ENCODE results near the gene PTPN11. TPM values are rescaled to one million over a fixed set of nuclear protein-coding genes. Genes with fewer than 3 reads are reported as not detected.

The PTPN11 gene
- total and polyA plus RNA-seq, 7 donors: 43.8 to 192 (median 172) TPM

- Histone ChIP-seq H3K4me1 (peaks cover 15% of the 10 kb centered on the region), H3K9me3 (no peaks in the 10 kb centered on the region), H3K27me3 (ENCODE audit: insufficient read depth in 3 of 3, low read length in 2 of 3) (no peaks in the 10 kb centered on the region), H3K36me3 (ENCODE audit: insufficient read depth in 1 of 2, low read depth in 1 of 2) (no peaks in the 10 kb centered on the region), H3K27ac (no peak overlapping the region), H3K4me3 (no peak overlapping the region)
- TF ChIP-seq, protein P1, sequence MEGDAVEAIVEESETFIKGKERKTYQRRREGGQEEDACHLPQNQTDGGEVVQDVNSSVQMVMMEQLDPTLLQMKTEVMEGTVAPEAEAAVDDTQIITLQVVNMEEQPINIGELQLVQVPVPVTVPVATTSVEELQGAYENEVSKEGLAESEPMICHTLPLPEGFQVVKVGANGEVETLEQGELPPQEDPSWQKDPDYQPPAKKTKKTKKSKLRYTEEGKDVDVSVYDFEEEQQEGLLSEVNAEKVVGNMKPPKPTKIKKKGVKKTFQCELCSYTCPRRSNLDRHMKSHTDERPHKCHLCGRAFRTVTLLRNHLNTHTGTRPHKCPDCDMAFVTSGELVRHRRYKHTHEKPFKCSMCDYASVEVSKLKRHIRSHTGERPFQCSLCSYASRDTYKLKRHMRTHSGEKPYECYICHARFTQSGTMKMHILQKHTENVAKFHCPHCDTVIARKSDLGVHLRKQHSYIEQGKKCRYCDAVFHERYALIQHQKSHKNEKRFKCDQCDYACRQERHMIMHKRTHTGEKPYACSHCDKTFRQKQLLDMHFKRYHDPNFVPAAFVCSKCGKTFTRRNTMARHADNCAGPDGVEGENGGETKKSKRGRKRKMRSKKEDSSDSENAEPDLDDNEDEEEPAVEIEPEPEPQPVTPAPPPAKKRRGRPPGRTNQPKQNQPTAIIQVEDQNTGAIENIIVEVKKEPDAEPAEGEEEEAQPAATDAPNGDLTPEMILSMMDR (IDR thresholded peaks at IDR 0.05): no peak
- DNase-seq (no peak), ATAC-seq (no peak)
- intact Hi-C loops (cut with DNase I): no loop called here
- WGBS, 3 donors: 69 to 79% (median 71%) methylated on average over 5 of the region's 5 CpGs
Observed at GRCh38 chr12:112375105-112375504, 43.6 kb upstream of the PTPN11 start.

GRCh38 chr12:112380663-112381405, 37.9 kb upstream of the PTPN11 start:
- H3K27ac ChIP-seq: peak overlapping the region; percentile 92
- no peaks in the 10 kb centered on the region for H3K9me3 ChIP-seq
- H3K36me3 ChIP-seq (ENCODE audit: insufficient read depth in 1 of 2, low read depth in 1 of 2): no peaks in the 10 kb centered on the region
- WGBS, 3 donors: 35 to 73% (median 40%) methylated on average over 34 of the region's 34 CpGs
- H3K27me3 ChIP-seq (ENCODE audit: insufficient read depth in 3 of 3, low read length in 2 of 3): no peaks in the 10 kb centered on the region
- DNase-seq (no peak), ATAC-seq (no peak)
- TF ChIP-seq, protein P1 (IDR thresholded peaks at IDR 0.05): no peak
- intact Hi-C loops (cut with DNase I): loop anchor here (5.0 to 10.0 kb wide), 2 partner anchors 99 to 436 kb away; no protein-coding TSS in a partner anchor
- peaks cover 14% of the 10 kb centered on the region for H3K4me1 ChIP-seq
- H3K4me3 ChIP-seq: peak overlapping the region; percentile 87

GRCh38 chr12:112381406-112381882, 37.3 kb upstream of the PTPN11 start:
- 1 to 46% (median 1%) methylated on average over 12 to 33 of the region's 33 CpGs for WGBS, 3 donors
- H3K27ac ChIP-seq: peak overlapping the region; percentile 92
- DNase-seq: peak; percentile 18 to 56
- H3K36me3 ChIP-seq (ENCODE audit: insufficient read depth in 1 of 2, low read depth in 1 of 2): no peaks in the 10 kb centered on the region
- H3K4me3 ChIP-seq: peak overlapping the region; percentile 87
- no peaks in the 10 kb centered on the region for H3K27me3 ChIP-seq (ENCODE audit: insufficient read depth in 3 of 3, low read length in 2 of 3)
- peaks cover 14% of the 10 kb centered on the region for H3K4me1 ChIP-seq
- peak; percentile 20 to 63 (median 32) for ATAC-seq
- intact Hi-C loops (cut with DNase I): loop anchor here (5.0 to 10.0 kb wide), 2 partner anchors 99 to 437 kb away; no protein-coding TSS in a partner anchor
- TF ChIP-seq, protein P1 (IDR thresholded peaks at IDR 0.05): no peak
- H3K9me3 ChIP-seq: no peaks in the 10 kb centered on the region

GRCh38 chr12:112381883-112382796, 36.6 kb upstream of the PTPN11 start, which contains the start of gene HECTD4:
Gene HECTD4 (minus strand): TSS chr12:112382431. CDS start chr12:112382128, 303 bp downstream.
- 1 to 42% (median 2%) methylated on average over 39 to 106 of the region's 106 CpGs for WGBS, 3 donors
- Histone ChIP-seq H3K27ac (peak within 1 kb of the TSS; percentile 92), H3K36me3 (ENCODE audit: insufficient read depth in 1 of 2, low read depth in 1 of 2) (no peaks in the 10 kb centered on the region), H3K4me3 (peak within 1 kb of the TSS; percentile 87), H3K4me1 (peaks cover 14% of the 10 kb centered on the region), H3K27me3 (ENCODE audit: insufficient read depth in 3 of 3, low read length in 2 of 3) (no peaks in the 10 kb centered on the region), H3K9me3 (no peaks in the 10 kb centered on the region)
- ATAC-seq: peak; percentile 97 to 99 (median 98)
- TF ChIP-seq, protein P1 (IDR thresholded peaks at IDR 0.05): no peak
- peak; percentile 97 to 98 for DNase-seq
- intact Hi-C loops (cut with DNase I): loop anchor here (5.0 to 10.0 kb wide), 2 partner anchors 100 to 437 kb away; no protein-coding TSS in a partner anchor

Measured in psoas muscle (tissue), 8 donors.